ENCODE measurements around the gene EIF4B. TPM values are rescaled to one million over a fixed set of nuclear protein-coding genes. Genes with fewer than 3 reads are reported as not detected.

EIF4B gene
- total and polyA plus RNA-seq, 2 of the 13 experiments (the other 11 are each of a cell fraction or from before 2014, with no cell fraction given) = 416 to 548 TPM

DNA sequence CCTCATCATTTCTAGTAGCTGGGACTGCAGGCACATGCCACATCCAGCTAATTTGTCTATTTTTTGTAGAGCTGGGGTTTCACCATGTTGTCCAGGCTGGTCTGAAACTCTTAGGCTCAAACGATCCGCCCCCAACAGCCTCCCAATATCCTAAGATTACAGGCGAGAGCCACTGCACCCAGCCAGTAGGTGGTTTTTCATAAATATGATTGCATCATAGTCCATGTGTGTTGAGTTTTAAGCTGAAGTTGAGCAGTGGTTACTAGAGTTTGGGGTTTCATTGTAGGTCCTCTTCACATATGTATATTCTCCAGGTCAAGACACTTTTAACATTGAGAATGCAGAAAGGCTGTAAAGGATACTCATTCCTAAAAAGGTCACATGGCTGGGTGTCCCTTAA is 30.5 kb downstream of the EIF4B start:
- Histone ChIP-seq H3K79me2 (ENCODE audit: insufficient read depth, low read length) (no peaks in the 10 kb centered on the region), H3K9ac (ENCODE audit: insufficient read depth, low read depth, low read length) (no peak overlapping the region), H4K20me1 (ENCODE audit: insufficient read depth, low read length) (no peaks in the 10 kb centered on the region), H3K4me1 (ENCODE audit: insufficient read depth, low read length) (no peaks in the 10 kb centered on the region), H3K27me3 (ENCODE audit: control insufficient read depth in 1 of 2, insufficient read depth in 2 of 2, low read length in 2 of 2) (no peaks in the 10 kb centered on the region), H2AFZ (ENCODE audit: low read length) (no peak overlapping the region), H3K36me3 (replicated peaks in 1 of 2; ENCODE audit: control insufficient read depth in 1 of 2, insufficient read depth in 2 of 2, low read length in 2 of 2) (peaks cover 30 to 75% of the 10 kb centered on the region in 2 experiments), H3K27ac (ENCODE audit: extremely low read length, insufficient read depth, low read length) (no peak overlapping the region), H3K9me3 (ENCODE audit: low read length) (no peaks in the 10 kb centered on the region), H3K4me3 (replicated peaks in 1 of 3; ENCODE audit: insufficient read depth in 1 of 3, low read depth in 2 of 3, low read length in 3 of 3) (no peak overlapping the region), H3K4me2 (ENCODE audit: low read depth, low read length) (no peak overlapping the region)
- no peak for DNase-seq (ENCODE audit: low spot score)
- no TSS peak for BruUV-seq (replicated peaks)
- ChIA-PET CTCF (ENCODE audit: low intra/inter-chr PET ratio, low total read pairs) (no interaction called here), POLR2A (no interaction called here)
- no peak for TF ChIP-seq PHF20 (CRISPR knock-in tag; IDR thresholded peaks at IDR 0.05)
- TF ChIP-seq CEBPB (IDR thresholded peaks at IDR 0.05; ENCODE audit: borderline replicate concordance, low read depth, low read length) = peak; percentile 69
- TF ChIP-seq, protein P1, sequence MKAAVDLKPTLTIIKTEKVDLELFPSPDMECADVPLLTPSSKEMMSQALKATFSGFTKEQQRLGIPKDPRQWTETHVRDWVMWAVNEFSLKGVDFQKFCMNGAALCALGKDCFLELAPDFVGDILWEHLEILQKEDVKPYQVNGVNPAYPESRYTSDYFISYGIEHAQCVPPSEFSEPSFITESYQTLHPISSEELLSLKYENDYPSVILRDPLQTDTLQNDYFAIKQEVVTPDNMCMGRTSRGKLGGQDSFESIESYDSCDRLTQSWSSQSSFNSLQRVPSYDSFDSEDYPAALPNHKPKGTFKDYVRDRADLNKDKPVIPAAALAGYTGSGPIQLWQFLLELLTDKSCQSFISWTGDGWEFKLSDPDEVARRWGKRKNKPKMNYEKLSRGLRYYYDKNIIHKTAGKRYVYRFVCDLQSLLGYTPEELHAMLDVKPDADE (CRISPR knock-in tag; IDR thresholded peaks at IDR 0.05) = no peak
- no peak for TF ChIP-seq PITX1 (CRISPR knock-in tag; IDR thresholded peaks at IDR 0.05)
- FAIRE-seq = no peak
- ATAC-seq = no peak
- intact Hi-C loops (cut with micrococcal nuclease; ENCODE audit: unreplicated experiment) = no loop called here
- in situ Hi-C loops (cut with HindIII; ENCODE audit: extremely low pct_ligation_motif_present, low pct_unique_long_range_greater_than_20kb) = no loop called here
- WGBS (ENCODE audit: low lambda C conversion rate) = 100% methylated on average over 3 of the region's 3 CpGs

DNA sequence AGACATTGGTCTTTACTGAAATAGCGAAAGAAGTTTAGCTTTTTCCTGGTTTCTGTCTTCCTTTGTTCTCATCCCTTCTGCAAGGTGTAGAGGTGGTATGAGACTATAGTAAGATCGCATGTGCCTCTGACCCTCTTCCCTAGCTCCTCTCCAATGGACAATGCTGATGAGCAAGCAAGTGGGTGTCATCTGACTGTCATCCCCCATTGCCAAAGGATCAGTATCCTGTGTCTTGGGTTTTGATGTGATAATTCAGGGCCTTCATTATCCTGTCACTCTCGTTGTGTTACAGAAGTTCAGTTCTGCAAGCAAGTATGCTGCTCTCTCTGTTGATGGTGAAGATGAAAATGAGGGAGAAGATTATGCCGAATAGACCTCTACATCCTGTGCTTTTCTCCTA is 33.6 kb downstream of the EIF4B start:
- DNase-seq (ENCODE audit: low spot score) (no peak), FAIRE-seq (no peak), ATAC-seq (no peak)
- 97% methylated on average over 4 of the region's 4 CpGs for WGBS (ENCODE audit: low lambda C conversion rate)
- no TSS peak for BruUV-seq (replicated peaks)
- Histone ChIP-seq H3K9me3 (ENCODE audit: low read length) (no peaks in the 10 kb centered on the region), H3K27ac (ENCODE audit: extremely low read length, insufficient read depth, low read length) (no peak overlapping the region), H3K4me1 (ENCODE audit: insufficient read depth, low read length) (peaks cover 30% of the 10 kb centered on the region), H3K4me2 (ENCODE audit: low read depth, low read length) (no peak overlapping the region), H3K79me2 (ENCODE audit: insufficient read depth, low read length) (no peaks in the 10 kb centered on the region), H3K36me3 (replicated peaks in 1 of 2; ENCODE audit: control insufficient read depth in 1 of 2, insufficient read depth in 2 of 2, low read length in 2 of 2) (peaks cover 23 to 47% of the 10 kb centered on the region in 2 experiments), H3K9ac (ENCODE audit: insufficient read depth, low read depth, low read length) (no peak overlapping the region), H2AFZ (ENCODE audit: low read length) (no peak overlapping the region), H3K4me3 (replicated peaks in 1 of 3; ENCODE audit: insufficient read depth in 1 of 3, low read depth in 2 of 3, low read length in 3 of 3) (no peak overlapping the region), H3K27me3 (ENCODE audit: control insufficient read depth in 1 of 2, insufficient read depth in 2 of 2, low read length in 2 of 2) (no peaks in the 10 kb centered on the region), H4K20me1 (ENCODE audit: insufficient read depth, low read length) (no peaks in the 10 kb centered on the region)
- TF ChIP-seq TARDBP (CRISPR knock-in tag; IDR thresholded peaks at IDR 0.05) (no peak), RBM22 (optimal IDR thresholded peaks at IDR 0.05; ENCODE audit: low read length) (peak; percentile 38)
- TF ChIP-seq, protein P2, sequence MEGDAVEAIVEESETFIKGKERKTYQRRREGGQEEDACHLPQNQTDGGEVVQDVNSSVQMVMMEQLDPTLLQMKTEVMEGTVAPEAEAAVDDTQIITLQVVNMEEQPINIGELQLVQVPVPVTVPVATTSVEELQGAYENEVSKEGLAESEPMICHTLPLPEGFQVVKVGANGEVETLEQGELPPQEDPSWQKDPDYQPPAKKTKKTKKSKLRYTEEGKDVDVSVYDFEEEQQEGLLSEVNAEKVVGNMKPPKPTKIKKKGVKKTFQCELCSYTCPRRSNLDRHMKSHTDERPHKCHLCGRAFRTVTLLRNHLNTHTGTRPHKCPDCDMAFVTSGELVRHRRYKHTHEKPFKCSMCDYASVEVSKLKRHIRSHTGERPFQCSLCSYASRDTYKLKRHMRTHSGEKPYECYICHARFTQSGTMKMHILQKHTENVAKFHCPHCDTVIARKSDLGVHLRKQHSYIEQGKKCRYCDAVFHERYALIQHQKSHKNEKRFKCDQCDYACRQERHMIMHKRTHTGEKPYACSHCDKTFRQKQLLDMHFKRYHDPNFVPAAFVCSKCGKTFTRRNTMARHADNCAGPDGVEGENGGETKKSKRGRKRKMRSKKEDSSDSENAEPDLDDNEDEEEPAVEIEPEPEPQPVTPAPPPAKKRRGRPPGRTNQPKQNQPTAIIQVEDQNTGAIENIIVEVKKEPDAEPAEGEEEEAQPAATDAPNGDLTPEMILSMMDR (CRISPR knock-in tag; IDR thresholded peaks at IDR 0.05) = no peak
- in situ Hi-C loops (cut with HindIII; ENCODE audit: extremely low pct_ligation_motif_present, low pct_unique_long_range_greater_than_20kb) = no loop called here
- intact Hi-C loops (cut with micrococcal nuclease; ENCODE audit: unreplicated experiment) = no loop called here
- ChIA-PET POLR2A (interaction anchor here (0.8 kb wide), 1 partner anchor 34 kb away, joined by 3 read pairs; the partner anchor contains the start of gene EIF4B), CTCF (ENCODE audit: low intra/inter-chr PET ratio, low total read pairs) (interaction anchor here (1.5 kb wide), 1 partner anchor 8 kb away, joined by 4 read pairs; no protein-coding TSS in a partner anchor)
